ENCODE results near the gene CYBC1. TPM values are rescaled to one million over a fixed set of nuclear protein-coding genes. Genes with fewer than 3 reads are reported as not detected.

The CYBC1 gene
- total and polyA plus RNA-seq, 2 of the 4 experiments (the other 2 are of a cell fraction), result 75.1 to 76.7 TPM

DNA sequence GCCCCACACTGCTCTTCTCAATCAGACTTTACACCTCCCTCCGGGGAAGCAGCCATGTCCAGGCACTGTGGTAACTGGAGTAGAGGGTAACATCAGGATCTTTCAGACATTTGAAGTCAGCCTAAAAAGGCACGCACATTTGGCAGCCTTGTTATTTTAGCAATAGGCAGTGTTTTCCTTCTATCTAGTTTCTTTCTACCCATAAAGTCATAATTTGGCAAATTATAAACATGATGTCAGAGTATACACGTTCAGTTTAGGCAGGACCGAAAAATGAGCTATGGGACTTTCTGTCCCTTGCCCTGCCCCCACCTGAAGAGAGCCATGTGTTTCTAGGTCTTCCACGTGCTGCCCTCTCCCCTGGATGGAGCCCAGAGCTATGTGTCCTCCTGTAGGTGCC lies 29.1 kb upstream of the CYBC1 start:
- Histone ChIP-seq H3K4me2 (ENCODE audit: low read depth, low read length) (no peak overlapping the region), H3K56ac (ENCODE audit: extremely low read depth, insufficient read depth, low read length) (no peak overlapping the region), H2BK20ac (ENCODE audit: low read depth, low read length) (no peak overlapping the region), H2AFZ (replicated peaks; ENCODE audit: low read length, poor library complexity) (no peak overlapping the region), H3K14ac (replicated peaks; ENCODE audit: low read depth, low read length) (no peak overlapping the region), H2AK9ac (replicated peaks; ENCODE audit: low read depth, low read length, poor library complexity) (no peak overlapping the region), H3K27me3 (ENCODE audit: control insufficient read depth, insufficient read depth, low read length) (no peaks in the 10 kb centered on the region), H3K4me1 (ENCODE audit: control insufficient read depth, insufficient read depth, low read length) (no peaks in the 10 kb centered on the region), H4K5ac (ENCODE audit: low read depth, low read length) (no peak overlapping the region), H2BK5ac (ENCODE audit: low read depth, low read length, poor library complexity, severe bottlenecking) (no peak overlapping the region), H2AK5ac (ENCODE audit: low read depth, low read length) (no peak overlapping the region), H3K36me3 (ENCODE audit: control insufficient read depth, insufficient read depth, low read length) (peaks cover 62% of the 10 kb centered on the region), H3K27ac (ENCODE audit: insufficient read depth, low read length) (no peak overlapping the region), H3K79me1 (ENCODE audit: low read depth in 1 of 2, low read length in 2 of 2) (no peaks in the 10 kb centered on the region), H3K9me1 (ENCODE audit: insufficient read depth, low read length) (no peaks in the 10 kb centered on the region), H4K20me1 (ENCODE audit: insufficient read depth, low read length) (no peaks in the 10 kb centered on the region; the same call in 1 of the 2 replicates), H2BK120ac (ENCODE audit: low read depth, low read length) (no peak overlapping the region), H4K8ac (ENCODE audit: low read depth in 2 of 2, low read length in 2 of 2) (no peak overlapping the region), H3K4me3 (ENCODE audit: insufficient read depth, low read depth, low read length) (no peak overlapping the region), H3K4ac (ENCODE audit: low read depth, low read length) (no peak overlapping the region), H3K23ac (ENCODE audit: low read depth, low read length) (no peak overlapping the region), H3K9me3 (ENCODE audit: control insufficient read depth, insufficient read depth, low read length) (no peaks in the 10 kb centered on the region), H3K9ac (ENCODE audit: low read depth, low read length) (no peak overlapping the region), H2BK15ac (ENCODE audit: low read depth, low read length) (no peak overlapping the region), H4K91ac (ENCODE audit: insufficient read depth, low read depth, low read length) (no peak overlapping the region), H3K18ac (ENCODE audit: low read depth, low read length) (no peak overlapping the region)
- POLR2A ChIA-PET (ENCODE audit: unreplicated experiment), result no interaction called here
- dilution Hi-C loops (cut with HindIII; ENCODE audit: low sequenced_read_pairs, unreplicated experiment) (no loop called here), intact Hi-C loops (cut with micrococcal nuclease) (no loop called here), in situ Hi-C loops (cut with MboI; ENCODE audit: low sequenced_read_pairs) (no loop called here)
- no peak for DNase-seq
- TF ChIP-seq MAFK (IDR thresholded peaks at IDR 0.05; ENCODE audit: low read depth, low read length) (no peak), MXI1 (IDR thresholded peaks at IDR 0.05; ENCODE audit: borderline replicate concordance, low read depth, low read length) (no peak), POLR2A (IDR thresholded peaks at IDR 0.05; ENCODE audit: low read depth, low read length) (no peak), NFE2L2 (IDR thresholded peaks at IDR 0.05; ENCODE audit: low read depth, low read length) (no peak), BHLHE40 (IDR thresholded peaks at IDR 0.05; ENCODE audit: low read depth, low read length) (no peak), RFX5 (IDR thresholded peaks at IDR 0.05; ENCODE audit: low read depth, low read length) (no peak), FOS (IDR thresholded peaks at IDR 0.05; ENCODE audit: low read depth, low read length) (no peak), SMC3 (IDR thresholded peaks at IDR 0.05; ENCODE audit: low read depth, low read length) (no peak), MAZ (IDR thresholded peaks at IDR 0.05; ENCODE audit: borderline replicate concordance, low read depth, low read length) (no peak), CEBPB (IDR thresholded peaks at IDR 0.05; ENCODE audit: low read depth, low read length) (no peak), RCOR1 (IDR thresholded peaks at IDR 0.05; ENCODE audit: insufficient replicate concordance, low read length) (no peak), RAD21 (IDR thresholded peaks at IDR 0.05; ENCODE audit: low read length) (no peak), CHD1 (IDR thresholded peaks at IDR 0.05; ENCODE audit: low read depth, low read length) (no peak)
- TF ChIP-seq, protein P1, sequence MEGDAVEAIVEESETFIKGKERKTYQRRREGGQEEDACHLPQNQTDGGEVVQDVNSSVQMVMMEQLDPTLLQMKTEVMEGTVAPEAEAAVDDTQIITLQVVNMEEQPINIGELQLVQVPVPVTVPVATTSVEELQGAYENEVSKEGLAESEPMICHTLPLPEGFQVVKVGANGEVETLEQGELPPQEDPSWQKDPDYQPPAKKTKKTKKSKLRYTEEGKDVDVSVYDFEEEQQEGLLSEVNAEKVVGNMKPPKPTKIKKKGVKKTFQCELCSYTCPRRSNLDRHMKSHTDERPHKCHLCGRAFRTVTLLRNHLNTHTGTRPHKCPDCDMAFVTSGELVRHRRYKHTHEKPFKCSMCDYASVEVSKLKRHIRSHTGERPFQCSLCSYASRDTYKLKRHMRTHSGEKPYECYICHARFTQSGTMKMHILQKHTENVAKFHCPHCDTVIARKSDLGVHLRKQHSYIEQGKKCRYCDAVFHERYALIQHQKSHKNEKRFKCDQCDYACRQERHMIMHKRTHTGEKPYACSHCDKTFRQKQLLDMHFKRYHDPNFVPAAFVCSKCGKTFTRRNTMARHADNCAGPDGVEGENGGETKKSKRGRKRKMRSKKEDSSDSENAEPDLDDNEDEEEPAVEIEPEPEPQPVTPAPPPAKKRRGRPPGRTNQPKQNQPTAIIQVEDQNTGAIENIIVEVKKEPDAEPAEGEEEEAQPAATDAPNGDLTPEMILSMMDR (conservative IDR thresholded peaks at IDR 0.05; ENCODE audit: low read depth, low read length), result no peak
- TF ChIP-seq, protein P2, sequence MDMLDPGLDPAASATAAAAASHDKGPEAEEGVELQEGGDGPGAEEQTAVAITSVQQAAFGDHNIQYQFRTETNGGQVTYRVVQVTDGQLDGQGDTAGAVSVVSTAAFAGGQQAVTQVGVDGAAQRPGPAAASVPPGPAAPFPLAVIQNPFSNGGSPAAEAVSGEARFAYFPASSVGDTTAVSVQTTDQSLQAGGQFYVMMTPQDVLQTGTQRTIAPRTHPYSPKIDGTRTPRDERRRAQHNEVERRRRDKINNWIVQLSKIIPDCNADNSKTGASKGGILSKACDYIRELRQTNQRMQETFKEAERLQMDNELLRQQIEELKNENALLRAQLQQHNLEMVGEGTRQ (IDR thresholded peaks at IDR 0.05; ENCODE audit: low read depth, low read length), result no peak
- TF ChIP-seq, protein P3, sequence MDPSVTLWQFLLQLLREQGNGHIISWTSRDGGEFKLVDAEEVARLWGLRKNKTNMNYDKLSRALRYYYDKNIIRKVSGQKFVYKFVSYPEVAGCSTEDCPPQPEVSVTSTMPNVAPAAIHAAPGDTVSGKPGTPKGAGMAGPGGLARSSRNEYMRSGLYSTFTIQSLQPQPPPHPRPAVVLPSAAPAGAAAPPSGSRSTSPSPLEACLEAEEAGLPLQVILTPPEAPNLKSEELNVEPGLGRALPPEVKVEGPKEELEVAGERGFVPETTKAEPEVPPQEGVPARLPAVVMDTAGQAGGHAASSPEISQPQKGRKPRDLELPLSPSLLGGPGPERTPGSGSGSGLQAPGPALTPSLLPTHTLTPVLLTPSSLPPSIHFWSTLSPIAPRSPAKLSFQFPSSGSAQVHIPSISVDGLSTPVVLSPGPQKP (IDR thresholded peaks at IDR 0.05; ENCODE audit: borderline replicate concordance, low read depth, low read length), result no peak
- no TSS peak for BruUV-seq (replicated peaks)
- WGBS, 2 experiments (ENCODE audit: extremely low coverage in 2 of 2, insufficient read length in 1 of 2), result 93% methylated on average over 2 of the region's 5 CpGs; no CpG with 5 or more reads in 1 of the 2 experiments
- ATAC-seq (ENCODE audit: low read depth), result no peak
- CTCF ChIA-PET, result no interaction called here

Measured in IMR-90 (cell line).